ENCODE results near the gene PJVK. TPM values are rescaled to one million over a fixed set of nuclear protein-coding genes. Genes with fewer than 3 reads are reported as not detected.

The PJVK gene
- total and polyA plus RNA-seq, 9 of the 15 experiments (the other 6 are each of a cell fraction or from before 2014, with no cell fraction given) = 0.11 to 1.5 (median 0.73) TPM

- in situ Hi-C loops (cut with MboI) (loop anchor here (5.0 kb wide), 1 partner anchor 307 kb away; the partner anchor contains the start of gene RBM45), intact Hi-C loops (cut with micrococcal nuclease) (loop anchor here (5.0 kb wide), 1 partner anchor 437 kb away; no protein-coding TSS in a partner anchor)
- no peak overlapping the region for H2AFZ ChIP-seq (ENCODE audit: low read depth, low read length)
- H3K9me1 ChIP-seq (ENCODE audit: control insufficient read depth, insufficient read depth, low read length) = no peaks in the 10 kb centered on the region
- CTCF ChIA-PET (ENCODE audit: low intra/inter-chr PET ratio) = interaction anchor here (1.2 to 2.6 kb wide), 3 partner anchors 22 to 310 kb away, joined by 5 to 13 read pairs (median 6); no protein-coding TSS in a partner anchor
- TF ChIP-seq, protein P1, sequence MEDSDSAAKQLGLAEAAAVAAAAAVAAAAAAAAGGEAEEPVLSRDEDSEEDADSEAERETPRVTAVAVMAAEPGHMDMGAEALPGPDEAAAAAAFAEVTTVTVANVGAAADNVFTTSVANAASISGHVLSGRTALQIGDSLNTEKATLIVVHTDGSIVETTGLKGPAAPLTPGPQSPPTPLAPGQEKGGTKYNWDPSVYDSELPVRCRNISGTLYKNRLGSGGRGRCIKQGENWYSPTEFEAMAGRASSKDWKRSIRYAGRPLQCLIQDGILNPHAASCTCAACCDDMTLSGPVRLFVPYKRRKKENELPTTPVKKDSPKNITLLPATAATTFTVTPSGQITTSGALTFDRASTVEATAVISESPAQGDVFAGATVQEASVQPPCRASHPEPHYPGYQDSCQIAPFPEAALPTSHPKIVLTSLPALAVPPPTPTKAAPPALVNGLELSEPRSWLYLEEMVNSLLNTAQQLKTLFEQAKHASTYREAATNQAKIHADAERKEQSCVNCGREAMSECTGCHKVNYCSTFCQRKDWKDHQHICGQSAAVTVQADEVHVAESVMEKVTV (CRISPR knock-in tag; IDR thresholded peaks at IDR 0.05) = peak; percentile 25; the same call in 1 of the 2 replicates
- TF ChIP-seq, protein P2, sequence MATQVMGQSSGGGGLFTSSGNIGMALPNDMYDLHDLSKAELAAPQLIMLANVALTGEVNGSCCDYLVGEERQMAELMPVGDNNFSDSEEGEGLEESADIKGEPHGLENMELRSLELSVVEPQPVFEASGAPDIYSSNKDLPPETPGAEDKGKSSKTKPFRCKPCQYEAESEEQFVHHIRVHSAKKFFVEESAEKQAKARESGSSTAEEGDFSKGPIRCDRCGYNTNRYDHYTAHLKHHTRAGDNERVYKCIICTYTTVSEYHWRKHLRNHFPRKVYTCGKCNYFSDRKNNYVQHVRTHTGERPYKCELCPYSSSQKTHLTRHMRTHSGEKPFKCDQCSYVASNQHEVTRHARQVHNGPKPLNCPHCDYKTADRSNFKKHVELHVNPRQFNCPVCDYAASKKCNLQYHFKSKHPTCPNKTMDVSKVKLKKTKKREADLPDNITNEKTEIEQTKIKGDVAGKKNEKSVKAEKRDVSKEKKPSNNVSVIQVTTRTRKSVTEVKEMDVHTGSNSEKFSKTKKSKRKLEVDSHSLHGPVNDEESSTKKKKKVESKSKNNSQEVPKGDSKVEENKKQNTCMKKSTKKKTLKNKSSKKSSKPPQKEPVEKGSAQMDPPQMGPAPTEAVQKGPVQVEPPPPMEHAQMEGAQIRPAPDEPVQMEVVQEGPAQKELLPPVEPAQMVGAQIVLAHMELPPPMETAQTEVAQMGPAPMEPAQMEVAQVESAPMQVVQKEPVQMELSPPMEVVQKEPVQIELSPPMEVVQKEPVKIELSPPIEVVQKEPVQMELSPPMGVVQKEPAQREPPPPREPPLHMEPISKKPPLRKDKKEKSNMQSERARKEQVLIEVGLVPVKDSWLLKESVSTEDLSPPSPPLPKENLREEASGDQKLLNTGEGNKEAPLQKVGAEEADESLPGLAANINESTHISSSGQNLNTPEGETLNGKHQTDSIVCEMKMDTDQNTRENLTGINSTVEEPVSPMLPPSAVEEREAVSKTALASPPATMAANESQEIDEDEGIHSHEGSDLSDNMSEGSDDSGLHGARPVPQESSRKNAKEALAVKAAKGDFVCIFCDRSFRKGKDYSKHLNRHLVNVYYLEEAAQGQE (IDR thresholded peaks at IDR 0.05; ENCODE audit: borderline replicate concordance) = peak; percentile 32; the same call in 1 of the 2 replicates
- TF ChIP-seq, protein P2 (CRISPR knock-in tag; IDR thresholded peaks at IDR 0.05; ENCODE audit: low read depth) = no peak
- TF ChIP-seq RAD21 (CRISPR knock-in tag; conservative IDR thresholded peaks at IDR 0.05 in 1 of 2, IDR thresholded peaks at IDR 0.05 in 1 of 2) (peak; percentile 53 to 59), CTCF (IDR thresholded peaks at IDR 0.05 in 2 of 3, conservative IDR thresholded peaks at IDR 0.05 in 1 of 3; ENCODE audit: insufficient read depth in 2 of 3, low read depth in 1 of 3, low read length in 3 of 3) (peak; percentile 15 to 57 (median 45); a peak in 3 of 6 replicates), HMG20B (CRISPR knock-in tag; IDR thresholded peaks at IDR 0.05) (no peak), SMC3 (conservative IDR thresholded peaks at IDR 0.05; ENCODE audit: insufficient read depth, low read depth, low read length) (0 out of 2 replicates have a peak, but pooled peaks have one; percentile 16), TOE1 (IDR thresholded peaks at IDR 0.05; ENCODE audit: borderline replicate concordance) (no peak), TOE1 (CRISPR knock-in tag; IDR thresholded peaks at IDR 0.05; ENCODE audit: borderline replicate concordance, low read depth) (no peak)
- no TSS peak for BruUV-seq (replicated peaks)
- H4K20me1 ChIP-seq (replicated peaks; ENCODE audit: control insufficient read depth, insufficient read depth, low read length) = no peaks in the 10 kb centered on the region
- H3K4me1 ChIP-seq (replicated peaks in 1 of 2; ENCODE audit: control insufficient read depth in 2 of 2, insufficient read depth in 2 of 2, low read length in 2 of 2) = peaks cover 2 to 5% of the 10 kb centered on the region in 2 experiments; a peak in 2 of 5 replicates
- no peak overlapping the region for H3K9ac ChIP-seq (ENCODE audit: insufficient read depth in 1 of 2, low read depth in 2 of 2, low read length in 2 of 2)
- H3K9me3 ChIP-seq (replicated peaks; ENCODE audit: control insufficient read depth, insufficient read depth, low read depth, low read length) = no peaks in the 10 kb centered on the region
- no peaks in the 10 kb centered on the region for H3K79me2 ChIP-seq (ENCODE audit: control insufficient read depth, insufficient read depth, low read length)
- H3K36me3 ChIP-seq (ENCODE audit: control insufficient read depth, insufficient read depth, low read length) = no peaks in the 10 kb centered on the region
- H3K4me2 ChIP-seq (ENCODE audit: insufficient read depth, low read length) = no peak overlapping the region
- no peak overlapping the region for H3K4me3 ChIP-seq
- no peaks in the 10 kb centered on the region for H3K27me3 ChIP-seq (ENCODE audit: control insufficient read depth in 2 of 2, insufficient read depth in 2 of 2, low read length in 2 of 2)
- DNase-seq (ENCODE audit: extremely low read depth in 1 of 4, low spot score in 3 of 4) (peak in 2 of 4 experiments; percentile 32 to 39), FAIRE-seq (no peak), ATAC-seq (no peak)
- POLR2A ChIA-PET = interaction anchor here (0.6 to 1.9 kb wide), 5 partner anchors 10 to 743 kb away, joined by 3 to 10 read pairs (median 3); no protein-coding TSS in a partner anchor
- WGBS (ENCODE audit: insufficient coverage, low coverage, missing lambda C conversion rate) = 50% methylated on average over 1 of the region's 1 CpG
- H3K27ac ChIP-seq (ENCODE audit: extremely low read depth, low read depth, low read length) = no peak overlapping the region
Observed at GRCh38 chr2:178419123-178419522, 32.1 kb upstream of the PJVK start.

Measured in K562 (cell line).